K562 (cell line): ENCODE measurements around the gene HMCN2. TPM values are rescaled to one million over a fixed set of nuclear protein-coding genes. Genes with fewer than 3 reads are reported as not detected.

Source experiments
- CBX5 ChIP-seq: IDR thresholded peaks from 2 replicates; pipeline ENCODE4 v1.6.1; 2014; ENCODE audit warnings: low read depth, borderline replicate concordance
- CCAR2 ChIP-seq: fragments of 200-400 bp; formaldehyde crosslinking; IDR thresholded peaks from 2 replicates; pipeline ENCODE4 v1.6.1; 2017; ENCODE audit warnings: mild to moderate bottlenecking, low read depth, low read length
- DNMT1 ChIP-seq: fragments of 450-650 bp; IDR thresholded peaks from 2 replicates; pipeline ENCODE4 v1.6.1; 2016; ENCODE audit warnings: antibody characterized with exemption, mild to moderate bottlenecking
- GATA2 ChIP-seq: sonication (generic); formaldehyde crosslinking; IDR thresholded peaks from 2 replicates; pipeline ENCODE4 v1.4.0; 2020; ENCODE audit warnings: mild to moderate bottlenecking, missing genetic modification reagents
- HDGF ChIP-seq: fragments of 450-650 bp; IDR thresholded peaks from 2 replicates; pipeline ENCODE4 v1.6.1; 2016
- JUND ChIP-seq, 2 experiments: IDR thresholded peaks; 2 replicates in 1 of 2; 3 replicates in 1 of 2; pipeline ENCODE4 v1.6.1; 2011; ENCODE audit warnings: borderline replicate concordance in 2 of 2, low read depth in 2 of 2, low read length in 2 of 2, improper control_type of control experiment in 1 of 2, missing biosample characterization in 1 of 2, missing genetic modification characterization in 1 of 2, missing genetic modification reagents in 1 of 2
- L3MBTL2 ChIP-seq: fragments of 450-650 bp; IDR thresholded peaks from 2 replicates; pipeline ENCODE4 v1.6.1; 2016; ENCODE audit warnings: mild to moderate bottlenecking, moderate library complexity
- MIER1 ChIP-seq: fragments of 450-650 bp; IDR thresholded peaks from 2 replicates; pipeline ENCODE4 v1.6.1; 2016; ENCODE audit warnings: antibody characterized with exemption, mild to moderate bottlenecking, low read depth
- MXI1 ChIP-seq: IDR thresholded peaks from 2 replicates; pipeline ENCODE4 v1.6.1; 2011; ENCODE audit warnings: low read depth, mild to moderate bottlenecking, improper control_type of control experiment, low read length
- PTTG1 ChIP-seq: fragments of 450-650 bp; IDR thresholded peaks from 2 replicates; pipeline ENCODE4 v1.6.1; 2016; ENCODE audit warnings: low read depth, mild to moderate bottlenecking, missing genetic modification characterization, missing compliant biosample characterization
- RBM15 ChIP-seq: fragments of 200-400 bp; formaldehyde crosslinking; IDR thresholded peaks from 2 replicates; pipeline ENCODE4 v1.6.1; 2018; ENCODE audit warnings: mild to moderate bottlenecking, low read length, moderate library complexity; ENCODE audit not compliant: insufficient read depth
- RBM25 ChIP-seq: fragments of 200-400 bp; formaldehyde crosslinking; IDR thresholded peaks from 2 replicates; pipeline ENCODE4 v1.6.1; 2018; ENCODE audit warnings: low read length, low read depth, moderate library complexity; ENCODE audit not compliant: severe bottlenecking
- RFX1 ChIP-seq: fragments of 450-650 bp; IDR thresholded peaks from 2 replicates; pipeline ENCODE4 v1.6.1; 2016; ENCODE audit warnings: mild to moderate bottlenecking, moderate library complexity
- SIN3A ChIP-seq, 2 experiments: fragments of 150-350 bp in 1 of 2; IDR thresholded peaks; 2 replicates each; pipeline ENCODE4 v1.6.1; 2011 to 2016; ENCODE audit warnings: borderline replicate concordance in 2 of 2, low read depth in 2 of 2, low read length in 2 of 2, mild to moderate bottlenecking in 2 of 2, moderate library complexity in 2 of 2; ENCODE audit not compliant: control insufficient read depth in 1 of 2
- SMAD1 ChIP-seq: fragments of 150-350 bp; IDR thresholded peaks from 2 replicates; pipeline ENCODE4 v1.6.1; 2014; ENCODE audit warnings: low read length, low read depth; ENCODE audit not compliant: partially characterized antibody
- SMC3 ChIP-seq: conservative IDR thresholded peaks from 2 replicates; pipeline ENCODE4 v1.6.1; 2011; ENCODE audit warnings: low read depth, low read length, improper control_type of control experiment; ENCODE audit not compliant: insufficient read depth
- TAF7 ChIP-seq: fragments of 450-650 bp; IDR thresholded peaks from 2 replicates; pipeline ENCODE4 v1.6.1; 2016; ENCODE audit warnings: missing genetic modification characterization, missing compliant biosample characterization
- TCF7 ChIP-seq: sonication (generic); IDR thresholded peaks from 2 replicates; pipeline ENCODE4 v1.6.1; 2016; ENCODE audit warnings: antibody characterized with exemption, borderline replicate concordance
- ZFP1 ChIP-seq: fragments of 450-650 bp; formaldehyde crosslinking; IDR thresholded peaks from 2 replicates; pipeline ENCODE4 v1.4.0; 2020; ENCODE audit warnings: mild to moderate bottlenecking, mixed read lengths
- ZNF134 ChIP-seq: fragments of 250-450 bp; sonication (Bioruptor Pico); conservative IDR thresholded peaks from 2 replicates; pipeline ENCODE4 v1.4.0; 2020
- ZNF146 ChIP-seq: IDR thresholded peaks from one replicate; pipeline ENCODE4 v1.6.1; 2018; ENCODE audit warnings: missing compliant biosample characterization; ENCODE audit not compliant: unreplicated experiment
- ZNF217 ChIP-seq: sonication (generic); formaldehyde crosslinking; IDR thresholded peaks from 2 replicates; pipeline ENCODE4 v1.8.0; 2022; ENCODE audit warnings: mild to moderate bottlenecking, missing genetic modification reagents
- ZNF41 ChIP-seq: fragments of 250-450 bp; sonication (Bioruptor Pico); conservative IDR thresholded peaks from 2 replicates; pipeline ENCODE4 v1.4.0; 2020; ENCODE audit warnings: mild to moderate bottlenecking
- ZZZ3 ChIP-seq: fragments of 450-650 bp; IDR thresholded peaks from 2 replicates; pipeline ENCODE4 v1.6.1; 2016; ENCODE audit warnings: antibody characterized with exemption, mild to moderate bottlenecking, moderate library complexity
- polyA plus RNA-seq, 8 experiments: library from polyadenylated mRNA; depleted of rRNA in 4 of 8; stranded (reverse) in 5 of 8; unstranded in 3 of 8; fragments of >200 nt; fragmentation: Nextera tagmentation in 2 of 8; fragmentation: Illumina TruSeq in 1 of 8; extraction: Ambion mirVana in 2 of 8; extraction: Trizol in 1 of 8; gene quantifications; 2 replicates each; pipeline versions ENCODE4 v1.2.1 to v1.2.3, GENCODE V29; 2011 to 2014; ENCODE audit warnings: inconsistent platforms in 1 of 8, missing spikeins in 1 of 8
- total RNA-seq, 7 experiments: library from RNA; depleted of rRNA in 6 of 7; stranded (reverse); fragments of >200 nt in 6 of 7; fragmentation: Illumina TruSeq in 2 of 7; extraction: Trizol in 2 of 7; gene quantifications; 2 replicates each; pipeline versions ENCODE4 v1.2.1 to v1.2.3, GENCODE V29; 2011 to 2021; ENCODE audit warnings: low replicate concordance in 1 of 7
- TF ChIP-seq, protein P1 (sequence below): fragments of 450-650 bp; formaldehyde crosslinking; IDR thresholded peaks from 2 replicates; pipeline ENCODE4 v1.4.0; 2020; ENCODE audit warnings: mild to moderate bottlenecking, moderate library complexity
- TF ChIP-seq, protein P2 (sequence below): fragments of 250-450 bp; sonication (Bioruptor Pico); IDR thresholded peaks from 2 replicates; pipeline ENCODE4 v1.4.0; 2020; ENCODE audit warnings: borderline replicate concordance

The HMCN2 gene
- total and polyA plus RNA-seq, 9 of the 15 experiments (the other 6 are each of a cell fraction or from before 2014, with no cell fraction given): 0.01 TPM; not detected in 8

DNA sequence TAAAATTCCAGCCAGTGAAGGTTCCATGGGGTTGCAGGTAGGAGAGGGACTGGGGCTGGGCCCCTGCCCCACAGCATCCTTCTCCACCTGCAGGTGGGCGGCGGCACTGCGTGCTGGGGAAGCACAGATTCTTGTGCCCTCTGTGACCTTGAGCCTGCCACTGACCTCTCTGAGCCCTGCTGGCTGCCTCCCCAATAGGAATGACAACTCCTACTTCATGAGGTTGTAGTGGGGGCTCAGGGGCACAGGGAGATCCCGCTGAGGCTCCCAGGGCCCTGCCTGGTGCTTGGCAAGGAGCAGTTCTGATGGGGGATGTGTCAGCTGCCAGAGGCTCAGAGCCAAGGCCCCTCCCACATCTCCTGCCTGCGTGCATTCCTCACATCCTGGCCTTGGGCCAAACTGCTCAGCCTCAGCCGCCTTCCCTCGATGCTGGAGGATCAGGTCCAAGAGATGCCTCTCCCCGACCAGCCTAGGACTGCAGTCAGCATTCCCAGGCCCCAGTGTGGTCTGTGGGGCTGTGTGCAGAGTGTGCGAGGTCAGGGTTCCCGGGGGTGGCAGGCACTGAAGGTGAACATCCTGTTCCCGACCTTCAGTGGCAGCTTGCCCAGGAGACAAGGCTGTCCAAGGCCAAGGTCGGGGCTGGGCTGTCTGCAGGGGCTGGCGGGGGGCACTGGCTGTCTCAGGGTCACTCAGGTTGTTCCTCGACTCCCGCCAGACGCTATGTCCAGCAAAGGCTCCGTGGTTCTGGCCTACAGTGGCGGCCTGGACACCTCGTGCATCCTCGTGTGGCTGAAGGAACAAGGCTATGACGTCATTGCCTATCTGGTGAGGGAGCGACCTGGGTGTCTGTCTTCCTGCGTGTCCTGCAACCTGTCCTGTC lies 186.2 kb downstream of the HMCN2 start (continued):
- TF ChIP-seq, protein P1, sequence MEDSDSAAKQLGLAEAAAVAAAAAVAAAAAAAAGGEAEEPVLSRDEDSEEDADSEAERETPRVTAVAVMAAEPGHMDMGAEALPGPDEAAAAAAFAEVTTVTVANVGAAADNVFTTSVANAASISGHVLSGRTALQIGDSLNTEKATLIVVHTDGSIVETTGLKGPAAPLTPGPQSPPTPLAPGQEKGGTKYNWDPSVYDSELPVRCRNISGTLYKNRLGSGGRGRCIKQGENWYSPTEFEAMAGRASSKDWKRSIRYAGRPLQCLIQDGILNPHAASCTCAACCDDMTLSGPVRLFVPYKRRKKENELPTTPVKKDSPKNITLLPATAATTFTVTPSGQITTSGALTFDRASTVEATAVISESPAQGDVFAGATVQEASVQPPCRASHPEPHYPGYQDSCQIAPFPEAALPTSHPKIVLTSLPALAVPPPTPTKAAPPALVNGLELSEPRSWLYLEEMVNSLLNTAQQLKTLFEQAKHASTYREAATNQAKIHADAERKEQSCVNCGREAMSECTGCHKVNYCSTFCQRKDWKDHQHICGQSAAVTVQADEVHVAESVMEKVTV (CRISPR knock-in tag): no peak
- TF ChIP-seq RFX1 (no peak), ZNF41 (CRISPR knock-in tag) (no peak), TAF7 (no peak), RBM25 (no peak), CBX5 (no peak), PTTG1 (tag) (no peak), RBM15 (no peak), JUND (IDR thresholded peaks at IDR 0.05; ENCODE audit: borderline replicate concordance, low read depth, low read length) (peak; percentile 73), JUND (tag; IDR thresholded peaks at IDR 0.05; ENCODE audit: borderline replicate concordance, low read depth, low read length) (peak; percentile 71; the same call in 2 of the 3 replicates), SMAD1 (no peak), ZNF146 (CRISPR knock-in tag) (no peak), ZNF134 (CRISPR knock-in tag) (no peak), MIER1 (no peak), SIN3A (IDR thresholded peaks at IDR 0.05; ENCODE audit: borderline replicate concordance in 2 of 2, control insufficient read depth in 1 of 2, low read depth in 2 of 2, low read length in 2 of 2) (no peak), ZFP1 (no peak), ZNF217 (CRISPR knock-in tag) (no peak), L3MBTL2 (peak; percentile 68; the same call in 1 of the 2 replicates), DNMT1 (no peak), SMC3 (no peak), GATA2 (CRISPR knock-in tag) (no peak), HDGF (no peak), ZZZ3 (no peak), CCAR2 (no peak), TCF7 (no peak), MXI1 (no peak)
- TF ChIP-seq, protein P2, sequence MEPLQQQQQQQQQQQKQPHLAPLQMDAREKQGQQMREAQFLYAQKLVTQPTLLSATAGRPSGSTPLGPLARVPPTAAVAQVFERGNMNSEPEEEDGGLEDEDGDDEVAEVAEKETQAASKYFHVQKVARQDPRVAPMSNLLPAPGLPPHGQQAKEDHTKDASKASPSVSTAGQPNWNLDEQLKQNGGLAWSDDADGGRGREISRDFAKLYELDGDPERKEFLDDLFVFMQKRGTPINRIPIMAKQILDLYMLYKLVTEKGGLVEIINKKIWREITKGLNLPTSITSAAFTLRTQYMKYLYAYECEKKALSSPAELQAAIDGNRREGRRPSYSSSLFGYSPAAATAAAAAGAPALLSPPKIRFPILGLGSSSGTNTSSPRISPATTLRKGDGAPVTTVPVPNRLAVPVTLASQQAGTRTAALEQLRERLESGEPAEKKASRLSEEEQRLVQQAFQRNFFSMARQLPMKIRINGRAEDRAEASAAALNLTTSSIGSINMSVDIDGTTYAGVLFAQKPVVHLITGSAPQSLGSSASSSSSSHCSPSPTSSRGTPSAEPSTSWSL (CRISPR knock-in tag): no peak
